Lung (tissue), 12 donors: ENCODE results near the gene ASTN2. TPM values are rescaled to one million over a fixed set of nuclear protein-coding genes. Genes with fewer than 3 reads are reported as not detected.

ENCODE experiments used
- ATAC-seq: fragments of 200-7000 bp; cut with Tn5 transposase; one replicate; pipeline ENCODE4 v1.9.1; 2020; ENCODE audit warnings: moderate number of reproducible peaks; ENCODE audit not compliant: insufficient read depth, low FRiP score
- DNase-seq, 3 donors: peaks; one replicate each; pipeline ENCODE4 v3.0.0-alpha.2; 2013 to 2017
- H3K27ac ChIP-seq, 2 donors: one replicate each; pipeline ENCODE4 v1.5.1; 2013; ENCODE audit warnings: mild to moderate bottlenecking in 2 of 2, moderate library complexity in 2 of 2, control low read depth in 1 of 2, inconsistent platforms in 1 of 2, low read depth in 1 of 2, low read length in 1 of 2
- H3K27me3 ChIP-seq, 3 donors: one replicate each; pipeline ENCODE4 v1.5.1; 2013; ENCODE audit warnings: low read length in 2 of 3; ENCODE audit not compliant: control insufficient read depth in 3 of 3, insufficient read depth in 3 of 3
- H3K36me3 ChIP-seq, 4 donors: one replicate each; pipeline ENCODE4 v1.5.1; 2013; ENCODE audit warnings: low read length in 4 of 4, mild to moderate bottlenecking in 1 of 4, moderate library complexity in 1 of 4; ENCODE audit not compliant: control insufficient read depth in 4 of 4, insufficient read depth in 4 of 4
- H3K4me1 ChIP-seq, 5 donors: one replicate each; pipeline ENCODE4 v1.5.1; 2013; ENCODE audit warnings: low read length in 5 of 5, mild to moderate bottlenecking in 2 of 5, moderate library complexity in 1 of 5; ENCODE audit not compliant: control insufficient read depth in 5 of 5, insufficient read depth in 5 of 5
- H3K4me3 ChIP-seq: one replicate; pipeline ENCODE4 v1.5.1; 2013; ENCODE audit warnings: mild to moderate bottlenecking, control low read depth, moderate library complexity
- H3K9ac ChIP-seq, 2 donors: one replicate each; pipeline ENCODE4 v1.5.1; 2013; ENCODE audit warnings: low read length in 2 of 2, control low read depth in 1 of 2; ENCODE audit not compliant: insufficient read depth in 1 of 2
- H3K9me3 ChIP-seq, 4 donors: one replicate each; pipeline ENCODE4 v1.5.1; 2013; ENCODE audit warnings: low read length in 3 of 4, mild to moderate bottlenecking in 1 of 4, moderate library complexity in 1 of 4; ENCODE audit not compliant: control insufficient read depth in 4 of 4, insufficient read depth in 3 of 4
- CTCF ChIP-seq: IDR thresholded peaks from 2 replicates; pipeline ENCODE4 v1.5.1; 2012; ENCODE audit warnings: mild to moderate bottlenecking; ENCODE audit errors: control extremely low read depth, extremely low read depth
- WGBS, 2 donors: extraction: QIAGEN DNeasy Blood & Tissue Kit; methylation state at CpG; one replicate each; pipeline ENCODE4 v1.1.7; 2013; 5-methylcytosine and 5-hydroxymethylcytosine counted together
- polyA plus RNA-seq, 2 donors: library from polyadenylated mRNA; stranded (reverse); fragments of 200-250 nt; gene quantifications; one replicate each; pipeline ENCODE4 v1.2.1, GENCODE V29; 2013
- total RNA-seq, 2 donors: library from RNA; depleted of rRNA in 1 of 2; stranded (reverse); fragments of >200 nt in 1 of 2; gene quantifications; one replicate each; pipeline ENCODE4 v1.2.1, GENCODE V29; 2014 to 2021
- donor health status: control.
- donor health status: control.
- donor health status: Bipolar disorder and iron deficiency.
- donor health status: healthy.
- donor health status: DM: yes; HTN: yes; CAD: no.

ASTN2 gene
- total and polyA plus RNA-seq, 4 donors, result 1.4 to 7.0 (median 3.3) TPM

GRCh38 chr9:116380496-116380995, 1034.3 kb downstream of the ASTN2 start:
- DNase-seq (no peak), ATAC-seq (no peak)
- Histone ChIP-seq H3K36me3 (peaks cover 0 to 2% (median 0%) of the 10 kb centered on the region in 4 donors), H3K4me1 (peaks cover 0 to 26% (median 6%) of the 10 kb centered on the region in 5 donors), H3K4me3 (no peak overlapping the region), H3K9me3 (peaks cover 0 to 2% (median 0%) of the 10 kb centered on the region in 4 donors), H3K27ac (no peak overlapping the region), H3K27me3 (no peaks in the 10 kb centered on the region), H3K9ac (no peak overlapping the region)
- TF ChIP-seq CTCF, result no peak

- WGBS, 2 donors, result 86 to 89% methylated on average over 2 of the region's 2 CpGs
- peaks cover 0 to 26% (median 6%) of the 10 kb centered on the region in 5 donors for H3K4me1 ChIP-seq
These were observed 1035.0 kb downstream of the ASTN2 start for GRCh38 chr9:116379821-116380220.

GRCh38 chr9:116378873-116379272, 1036.0 kb downstream of the ASTN2 start:
- no peak overlapping the region for H3K9ac ChIP-seq
- H3K27ac ChIP-seq, result no peak overlapping the region
- peaks cover 0 to 2% (median 0%) of the 10 kb centered on the region in 4 donors for H3K36me3 ChIP-seq
- H3K4me1 ChIP-seq, result peaks cover 0 to 24% (median 6%) of the 10 kb centered on the region in 5 donors
- H3K27me3 ChIP-seq, result no peaks in the 10 kb centered on the region
- no peak for DNase-seq
- no peak for ATAC-seq
- 90 to 92% methylated on average over 2 of the region's 2 CpGs for WGBS, 2 donors
- TF ChIP-seq CTCF, result no peak
- no peak overlapping the region for H3K4me3 ChIP-seq
- peaks cover 0 to 2% (median 0%) of the 10 kb centered on the region in 4 donors for H3K9me3 ChIP-seq

More at GRCh38 chr9:116379821-116380220, 1035.0 kb downstream of the ASTN2 start:
- TF ChIP-seq CTCF, result no peak
- no peaks in the 10 kb centered on the region for H3K27me3 ChIP-seq
- H3K4me3 ChIP-seq, result no peak overlapping the region
- no peak overlapping the region for H3K9ac ChIP-seq
- peaks cover 0 to 2% (median 0%) of the 10 kb centered on the region in 4 donors for H3K36me3 ChIP-seq
- H3K27ac ChIP-seq, result no peak overlapping the region
- ATAC-seq (no peak), DNase-seq (no peak)
- peaks cover 0 to 2% (median 0%) of the 10 kb centered on the region in 4 donors for H3K9me3 ChIP-seq

- no peak for DNase-seq
- H3K4me3 ChIP-seq, result no peak overlapping the region
- no peak overlapping the region for H3K27ac ChIP-seq
- TF ChIP-seq CTCF, result no peak
- peaks cover 0 to 2% (median 0%) of the 10 kb centered on the region in 4 donors for H3K9me3 ChIP-seq
- WGBS, 2 donors, result 83% methylated on average over 8 of the region's 8 CpGs
- no peak for ATAC-seq
- no peak overlapping the region for H3K9ac ChIP-seq
- H3K27me3 ChIP-seq, result no peaks in the 10 kb centered on the region
- H3K4me1 ChIP-seq, result peaks cover 0 to 9% (median 0%) of the 10 kb centered on the region in 5 donors
- H3K36me3 ChIP-seq, result peaks cover 0 to under 1% (median 0%) of the 10 kb centered on the region in 4 donors
These were observed 1037.6 kb downstream of the ASTN2 start for GRCh38 chr9:116377179-116377798.
